ENCODE data around the gene EIF2B1.
A peak's percentile ranks its signal among the peaks of the same experiment; 100 is the strongest.

The EIF2B1 gene

DNA sequence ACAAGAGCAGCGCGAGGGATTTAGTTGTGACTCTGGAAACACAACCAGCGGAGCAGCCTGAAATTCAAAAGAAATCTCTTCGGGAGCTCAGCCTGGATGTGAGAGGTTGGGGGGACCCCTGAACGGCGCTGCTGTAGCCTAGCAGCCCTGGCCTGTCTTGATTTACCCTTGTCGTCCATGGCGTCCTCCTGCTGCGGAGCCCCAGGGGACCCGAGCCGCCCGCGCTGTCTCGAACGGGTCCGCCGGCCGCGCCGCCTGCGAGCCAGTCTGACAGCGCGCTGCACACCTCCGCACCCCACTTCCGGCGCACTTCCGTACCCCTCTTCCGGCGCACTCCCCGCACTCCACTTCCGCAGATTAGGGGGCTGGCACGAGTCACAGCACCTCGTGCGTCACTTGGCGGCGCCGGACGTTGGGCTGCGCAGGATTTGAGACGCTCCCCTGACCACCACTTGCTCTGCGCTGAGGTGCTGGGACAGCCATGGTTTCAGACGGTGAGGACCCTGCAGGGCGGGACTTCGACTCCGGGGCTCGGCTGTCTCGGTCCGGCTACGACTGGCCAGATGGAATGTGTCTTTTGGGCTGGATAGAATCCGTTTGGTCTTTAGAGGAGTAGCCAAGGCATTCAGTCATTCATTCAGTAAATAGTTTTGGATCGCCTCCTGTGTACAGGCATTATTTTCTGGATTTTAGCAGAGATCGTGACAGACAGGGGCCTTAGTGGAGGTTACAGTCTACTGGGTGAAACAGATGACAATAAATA lies at the start of gene EIF2B1, which contains the start of gene GTF2H3:
Gene EIF2B1, minus strand, starts transcription at position 308 of the 763 bp plus-strand sequence. Its CDS starts 129 bp downstream, at position 179.
Gene GTF2H3, plus strand, starts transcription at position 451 of the 763 bp plus-strand sequence. Its CDS starts 31 bp downstream, at position 482.
- peak; percentile 98 for DNase-seq

GRCh38 chr12:123681605-123682004 lies 48.1 kb upstream of the EIF2B1 start:
- no peak for DNase-seq

DNA sequence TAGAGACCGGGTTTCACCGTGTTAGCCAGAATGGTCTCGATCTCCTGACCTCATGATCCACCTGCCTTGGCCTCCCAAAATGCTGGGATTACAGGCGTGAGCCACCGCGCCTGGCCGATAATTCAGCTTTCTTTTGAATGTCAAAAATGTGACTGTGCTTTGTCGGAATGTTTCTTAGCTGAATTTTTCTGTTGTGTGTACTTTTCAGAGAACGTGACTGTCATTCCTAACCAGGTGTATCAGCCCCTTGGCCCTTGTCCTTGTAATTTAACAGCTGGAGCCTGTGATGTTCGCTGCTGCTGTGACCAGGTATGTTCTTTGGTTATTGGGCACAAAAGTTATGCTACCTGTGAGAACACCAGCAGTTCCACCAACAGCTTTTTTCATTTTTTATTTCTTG lies 45.5 kb upstream of the EIF2B1 start:
- DNase-seq, result no peak

- no peak for DNase-seq
These were observed 43.3 kb upstream of the EIF2B1 start for GRCh38 chr12:123676616-123677320.

- no peak for DNase-seq
These were observed 42.0 kb upstream of the EIF2B1 start for GRCh38 chr12:123675436-123675835.

DNA sequence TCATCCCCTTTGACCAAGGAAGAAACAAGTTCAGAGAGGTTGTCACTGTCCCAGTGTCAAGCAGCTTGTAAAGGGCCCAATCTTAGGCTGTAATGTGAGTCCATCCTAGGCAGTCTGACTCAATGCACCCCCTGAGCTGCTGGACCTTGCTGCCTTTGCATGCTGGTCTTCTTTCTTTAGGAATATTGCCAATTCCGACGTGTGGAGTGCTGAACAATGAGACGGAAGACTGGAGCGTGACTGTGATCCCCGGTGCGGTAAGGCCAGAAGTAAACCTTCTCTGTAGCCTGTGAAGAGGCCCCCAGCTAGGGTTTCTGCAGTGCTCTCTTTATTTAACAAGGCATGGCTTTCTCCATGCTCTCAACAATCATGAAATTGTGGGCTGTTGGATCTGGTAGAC lies 38.4 kb upstream of the EIF2B1 start:
- no peak for DNase-seq

DNA sequence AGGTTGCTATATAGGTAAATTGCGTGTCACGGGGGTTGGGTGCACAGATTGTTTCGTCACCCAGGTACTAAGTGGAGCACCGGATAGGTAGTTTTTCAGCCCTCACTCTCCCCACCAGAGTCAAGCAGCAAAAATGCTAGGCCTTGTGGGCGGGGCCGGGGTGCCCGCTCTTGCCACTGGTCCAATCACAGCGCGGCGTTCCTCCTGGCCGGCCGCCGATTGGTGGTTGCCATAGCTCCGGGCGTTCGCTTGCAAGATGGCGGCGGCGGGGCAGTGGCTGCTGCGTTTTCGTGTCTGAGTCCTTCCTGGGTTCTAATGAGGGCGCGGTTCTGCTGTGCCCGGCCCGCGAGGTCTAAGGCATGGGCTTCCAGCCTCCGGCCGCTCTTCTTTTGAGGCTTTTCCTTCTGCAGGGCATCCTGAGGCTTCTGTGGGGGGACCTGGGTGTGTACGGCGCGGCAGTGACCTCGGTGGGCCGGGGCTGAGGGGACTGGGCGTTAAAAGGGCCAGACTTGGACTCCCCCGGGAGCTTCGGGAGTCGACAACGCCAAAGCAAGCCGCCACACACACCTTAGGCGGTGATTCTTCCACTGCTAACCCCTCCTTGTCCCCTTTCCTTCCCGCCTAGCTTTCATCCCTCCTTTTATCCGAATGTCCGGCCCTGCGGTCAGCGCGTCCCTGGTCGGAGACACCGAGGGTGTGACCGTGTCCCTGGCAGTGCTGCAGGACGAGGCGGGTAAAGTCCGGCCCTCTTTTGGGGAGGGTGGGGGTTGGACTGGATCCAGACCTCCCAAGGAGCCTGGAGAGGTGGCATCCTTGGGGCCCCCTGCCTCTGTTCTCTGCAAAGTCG lies 37.6 kb upstream of the EIF2B1 start, which contains the start of gene TCTN2:
Gene TCTN2, plus strand, starts transcription at position 232 of the 847 bp plus-strand sequence. Its CDS starts 128 bp downstream, at position 360.
- DNase-seq, result peak; percentile 96 to 97

- DNase-seq, result no peak
These were observed 34.3 kb upstream of the EIF2B1 start for GRCh38 chr12:123667771-123668170.

DNA sequence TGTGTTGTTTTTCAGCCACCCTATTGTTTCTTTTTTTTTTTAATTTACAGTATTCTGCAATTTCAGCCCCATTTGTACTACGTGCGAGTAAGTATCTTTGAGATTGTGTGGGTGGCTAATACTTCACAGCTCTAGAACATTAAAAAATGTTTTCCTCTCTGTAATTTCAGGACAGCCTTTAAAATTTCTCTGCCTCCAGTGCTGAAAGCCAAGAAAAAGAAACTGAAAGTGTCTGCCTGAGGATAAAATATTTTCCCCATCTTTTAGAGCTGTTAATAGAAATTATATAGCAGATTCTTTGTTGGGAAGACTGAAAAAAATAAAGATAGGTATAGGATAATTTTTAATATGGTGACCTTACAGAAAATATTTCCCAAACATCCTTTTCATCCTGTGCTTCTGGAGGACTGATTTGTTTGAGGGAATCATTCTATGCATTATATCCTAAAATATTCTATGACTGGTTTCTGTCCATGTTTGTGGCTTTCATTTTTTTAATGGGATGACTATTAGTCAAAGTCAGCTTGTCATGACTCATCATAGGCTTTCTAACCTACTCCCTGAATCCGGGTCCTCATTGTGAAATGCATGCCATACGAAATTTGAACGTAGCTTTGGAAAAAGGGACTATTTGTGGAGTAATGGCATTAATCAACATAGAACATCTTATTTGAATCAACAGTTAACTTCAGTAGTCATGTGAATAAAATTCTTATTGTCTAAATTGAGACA lies 26.7 kb upstream of the EIF2B1 start:
- no peak for DNase-seq

GRCh38 chr12:123657211-123657610 lies 23.7 kb upstream of the EIF2B1 start:
- no peak for DNase-seq

DNA sequence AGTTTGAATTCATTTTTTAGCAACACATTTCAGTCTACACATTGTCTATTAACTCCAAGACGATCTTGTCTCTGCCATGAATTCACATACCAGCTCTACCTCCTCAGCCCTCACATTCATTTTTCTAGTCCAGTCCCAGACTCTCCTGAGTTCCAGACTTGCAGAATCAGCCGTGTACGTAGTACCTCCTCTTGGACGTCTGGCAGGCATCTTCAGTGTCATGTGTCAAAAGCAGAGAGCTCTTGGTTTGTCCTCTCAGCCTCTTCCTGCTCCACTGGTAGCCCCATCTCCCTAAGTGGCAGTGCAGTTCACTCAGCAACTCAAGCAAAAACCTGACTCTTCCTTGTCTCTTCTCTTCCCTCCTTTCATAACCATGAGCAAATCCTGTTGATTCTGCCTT lies 22.9 kb upstream of the EIF2B1 start:
- no peak for DNase-seq

DNA sequence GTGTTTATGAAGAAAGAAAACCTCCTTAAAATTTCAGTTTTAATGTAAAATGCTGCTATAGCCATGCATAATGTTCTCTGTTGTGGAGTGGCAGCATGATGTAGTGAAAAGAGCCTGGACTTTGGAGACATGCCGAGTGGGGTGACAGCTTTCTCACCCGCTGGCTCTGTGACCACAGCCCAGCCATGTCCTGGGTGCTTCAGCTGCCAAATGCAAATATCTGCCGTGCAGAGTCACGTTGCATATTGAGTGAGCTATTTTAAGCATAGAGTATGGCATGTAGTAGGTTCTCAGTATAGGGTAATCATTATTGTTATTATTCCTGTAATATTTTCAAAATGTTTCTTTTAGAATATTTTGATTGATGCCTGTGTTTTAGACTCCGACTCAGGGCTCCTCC lies 21.9 kb upstream of the EIF2B1 start:
- no peak for DNase-seq

DNA sequence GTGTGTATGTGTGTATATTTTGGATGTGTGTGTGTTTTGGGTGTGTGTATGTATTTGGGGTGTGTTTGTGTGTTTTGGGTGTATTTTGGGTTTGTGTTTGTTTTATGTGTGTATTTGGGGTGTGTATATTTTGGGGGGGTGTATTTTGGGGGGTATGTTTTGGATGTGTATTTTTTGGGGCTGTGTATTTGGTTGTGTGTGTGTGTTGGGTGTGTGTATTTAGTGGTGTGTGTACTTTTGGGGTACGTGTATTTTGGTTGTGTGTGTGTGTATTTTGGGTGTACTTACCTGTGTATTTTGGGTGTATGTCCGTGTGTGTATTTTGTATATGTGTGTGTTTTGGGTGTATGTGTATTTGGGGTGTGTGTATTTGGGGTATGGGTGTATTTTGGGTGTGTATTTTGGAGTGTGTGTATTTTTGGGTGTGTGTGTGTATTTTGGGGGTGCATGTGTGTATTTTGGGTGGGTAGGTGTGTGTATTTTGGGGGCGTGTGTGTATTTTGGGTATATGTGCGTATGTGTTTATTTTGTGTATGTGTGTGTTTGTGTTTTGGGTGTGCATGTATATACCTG lies 20.7 kb upstream of the EIF2B1 start:
- DNase-seq, result no peak

DNA sequence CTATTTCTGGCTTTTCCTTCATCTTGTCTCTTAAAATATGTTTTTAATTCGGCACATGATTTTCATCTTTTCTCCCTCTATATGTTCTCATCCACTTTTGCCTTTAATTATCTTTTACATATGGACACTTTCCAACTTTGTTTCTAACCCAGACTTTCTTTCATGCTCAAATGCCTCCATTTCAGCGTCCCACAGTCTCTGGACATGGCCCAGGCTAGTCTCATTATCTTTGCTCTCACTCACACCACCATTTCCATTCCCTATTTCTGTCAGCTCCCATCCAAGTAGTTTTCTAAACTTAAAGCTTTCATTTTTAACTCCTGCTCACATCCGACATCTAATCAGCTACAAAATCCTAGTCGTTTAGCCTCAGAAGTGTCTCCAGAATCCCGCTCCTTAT lies 14.9 kb upstream of the EIF2B1 start:
- DNase-seq, result no peak

DNA sequence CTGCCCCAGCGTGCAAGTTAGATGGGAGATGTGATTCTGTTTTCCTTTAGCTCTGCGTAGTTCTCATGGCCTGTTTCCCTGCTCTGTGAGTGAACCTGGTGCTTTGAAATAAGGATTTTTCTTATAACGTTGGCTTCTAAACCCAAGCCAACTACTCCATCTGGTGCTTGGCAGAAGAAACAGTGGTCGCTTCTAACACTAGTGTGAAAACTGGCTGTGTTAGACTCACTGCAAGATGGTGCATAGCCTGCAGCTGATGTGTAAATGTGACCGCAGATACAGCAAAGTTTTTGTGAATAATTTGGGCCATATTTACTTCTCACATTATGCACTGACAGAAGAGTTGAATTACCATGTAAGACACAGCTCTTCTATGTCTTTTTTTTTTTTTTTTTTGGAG lies 12.4 kb upstream of the EIF2B1 start:
- no peak for DNase-seq

GRCh38 chr12:123645380-123645779 lies 11.9 kb upstream of the EIF2B1 start:
- DNase-seq, result no peak

DNA sequence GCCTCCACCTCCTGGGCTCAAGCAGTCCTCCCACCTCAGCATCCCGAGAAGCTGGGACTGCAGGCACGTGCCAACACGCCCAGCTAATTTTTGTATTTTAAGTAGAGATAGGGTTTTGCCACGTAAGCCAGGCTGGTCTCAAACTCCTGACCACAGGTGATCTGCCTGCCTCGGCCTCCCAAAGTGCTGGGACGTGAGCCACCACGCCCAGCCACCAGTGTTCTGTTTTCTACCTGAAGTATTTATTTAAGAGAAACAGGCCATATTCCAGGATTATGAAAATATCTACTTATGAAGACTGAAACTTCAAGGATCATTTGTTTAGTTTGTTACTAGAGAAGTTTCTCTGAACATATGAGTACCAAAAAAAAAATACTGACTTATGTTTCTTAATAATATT lies 10.4 kb upstream of the EIF2B1 start:
- no peak for DNase-seq

DNA sequence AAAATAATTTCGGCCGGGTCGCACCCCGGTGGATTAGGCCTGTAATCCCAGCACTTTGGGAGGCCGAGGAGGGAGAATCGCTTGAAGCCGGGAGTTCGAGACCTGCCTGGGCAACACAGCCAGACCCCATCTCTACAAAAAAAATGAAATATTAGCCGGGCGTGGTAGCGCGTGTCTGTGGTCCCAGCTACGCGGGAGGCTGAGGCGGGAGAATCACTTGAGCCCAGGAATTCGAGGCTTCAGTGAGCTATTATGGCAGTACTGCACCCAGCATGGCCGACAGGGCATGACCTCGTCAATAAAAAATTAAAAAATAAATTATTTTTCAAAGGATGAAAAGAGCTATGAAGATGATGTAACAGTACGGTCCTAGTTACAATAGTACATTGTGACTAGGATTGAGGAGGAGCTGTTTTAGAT lies 666 bp upstream of the EIF2B1 start:
- peak; percentile 30 to 36 for DNase-seq

DNA sequence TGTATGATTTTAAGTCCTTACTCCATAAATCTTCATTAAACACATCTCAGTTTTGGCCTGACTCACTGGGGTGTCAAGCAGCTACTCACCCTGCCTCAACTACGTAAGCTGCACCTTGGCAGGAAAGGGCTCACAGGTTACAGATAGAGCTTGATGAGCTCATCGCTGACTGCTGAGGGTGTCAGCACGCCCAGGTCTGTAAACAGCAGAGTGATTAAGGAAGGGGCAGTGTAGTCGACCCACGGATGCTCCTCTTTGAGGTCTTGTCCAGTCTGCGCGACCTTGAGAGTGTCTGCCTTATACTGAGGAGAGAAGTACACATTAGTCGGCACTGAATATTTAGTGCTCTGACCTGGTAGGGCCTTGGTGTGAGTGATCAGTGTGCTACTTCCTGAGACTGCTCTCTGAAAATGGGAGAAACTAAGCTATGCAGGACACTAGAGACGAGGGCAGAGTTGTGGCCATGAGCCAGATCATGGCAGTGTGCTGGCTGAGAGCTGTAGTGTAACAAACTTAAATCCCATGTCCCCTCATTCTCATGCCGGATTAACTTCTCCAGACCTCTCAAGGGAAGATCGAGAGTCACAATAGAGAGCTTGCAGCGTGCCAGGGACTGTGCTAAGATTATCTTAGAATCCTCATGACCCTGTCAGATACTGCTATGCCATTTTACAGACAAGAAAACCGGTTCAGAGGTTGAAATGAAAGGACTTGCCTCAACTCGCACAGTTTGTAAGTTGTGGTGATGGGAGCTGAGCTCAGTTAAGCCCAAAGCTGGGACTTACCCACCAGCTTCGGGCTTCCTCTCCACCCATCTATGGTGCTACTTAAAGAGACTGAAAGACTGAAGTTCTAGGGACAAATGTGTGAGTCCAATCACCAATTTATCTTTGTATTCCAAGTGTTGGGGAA lies 11.6 kb downstream of the EIF2B1 start:
- DNase-seq, result peak; percentile 37 to 38

- DNase-seq, result no peak
These were observed 12.4 kb downstream of the EIF2B1 start for GRCh38 chr12:123621101-123621500.

- no peak for DNase-seq
These were observed 15.9 kb downstream of the EIF2B1 start for GRCh38 chr12:123617580-123617979.

Measured in activated T-cell treated with anti-CD3 and anti-CD28 coated beads, Interleukin-2, amount 50 U/mL, for 48 hours (primary cell).